CD4-positive, alpha-beta T cell treated with Interleukin-4 for 4 hours (primary cell): ENCODE measurements around the gene KMT2A.
"Not testable (repeated sequence)": the region's sequence is repeated elsewhere in the genome, so short reads cannot be mapped to it uniquely, and the experiment has no call there.

ENCODE experiments used
- DNase-seq: peaks from one replicate; pipeline ENCODE4 v3.0.0-alpha.2; 2020

Gene KMT2A

DNA sequence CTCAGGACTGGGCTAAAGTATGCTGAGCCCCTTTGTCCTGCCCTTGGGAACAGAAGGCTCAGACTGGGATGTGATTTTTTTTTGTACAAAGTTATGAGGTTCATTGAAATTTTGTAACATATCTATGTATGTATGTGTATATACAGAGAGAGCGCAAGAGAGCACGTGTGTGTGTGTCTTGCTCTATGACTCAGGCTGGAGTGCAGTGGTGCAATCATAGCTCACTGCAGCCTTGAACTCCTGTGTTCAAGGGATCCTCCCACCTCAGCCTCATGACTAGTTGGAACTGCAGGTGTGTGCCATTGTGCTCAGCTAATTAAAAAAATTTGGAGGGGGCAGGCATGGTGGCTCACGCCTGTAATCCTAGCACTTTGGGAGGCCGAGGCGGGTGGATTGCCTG is 100.4 kb downstream of the KMT2A start:
- DNase-seq = no peak

DNA sequence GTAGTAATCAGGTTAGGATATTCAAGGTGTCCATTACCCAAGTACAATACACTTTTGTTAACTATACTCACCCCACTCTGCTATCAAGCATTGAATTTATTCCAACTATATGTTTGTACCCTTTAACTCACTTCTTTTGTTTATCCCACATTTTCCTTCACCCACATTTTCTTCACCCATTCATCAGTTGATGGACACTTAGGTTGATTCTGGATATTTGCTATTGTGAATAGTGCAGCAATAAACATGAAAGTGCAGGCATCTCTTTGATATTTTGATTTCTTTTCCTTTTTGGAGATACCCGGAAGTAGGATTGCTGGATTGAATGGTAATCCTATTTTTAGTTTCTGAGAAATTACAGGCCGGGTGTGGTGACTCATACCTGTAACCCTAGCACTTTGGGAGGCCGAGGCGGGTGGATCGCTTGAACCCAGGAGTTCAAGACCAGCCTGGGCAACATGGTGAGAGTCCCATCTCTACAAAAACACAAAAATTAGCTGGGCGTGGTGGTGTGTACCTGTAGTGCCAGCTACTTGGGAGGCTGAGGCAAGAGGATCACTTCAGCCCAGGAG is 101.2 kb downstream of the KMT2A start:
- DNase-seq = no peak

DNA sequence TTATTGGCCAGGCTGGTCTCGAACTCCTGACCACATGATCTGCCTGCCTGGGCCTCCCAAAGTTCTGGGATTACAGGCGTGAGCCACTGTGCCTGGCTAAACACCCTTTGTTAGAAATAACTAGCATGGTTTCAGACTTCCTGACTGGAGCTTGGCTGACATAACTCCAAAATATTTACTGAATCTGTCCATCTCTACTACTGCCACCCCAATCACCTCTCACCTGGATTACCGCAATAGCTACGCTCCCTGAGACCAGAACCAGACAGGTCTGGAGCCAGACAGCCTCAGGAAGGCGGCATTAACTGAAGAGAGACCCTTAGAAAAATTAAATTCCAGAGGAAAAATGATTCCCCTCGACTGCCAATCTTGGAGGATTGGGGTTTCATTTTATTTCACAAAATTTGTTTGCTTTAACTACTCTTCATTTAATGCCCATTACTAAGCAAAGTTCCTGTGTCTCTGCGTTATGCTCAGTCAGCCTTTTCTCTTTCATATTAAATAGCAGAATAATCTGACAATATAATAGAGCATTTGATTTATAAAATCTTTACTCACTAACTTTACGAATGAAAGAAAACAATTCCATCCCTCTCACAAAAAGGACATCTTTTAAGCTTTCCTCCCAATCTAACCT is 107.8 kb downstream of the KMT2A start:
- DNase-seq = no peak

DNA sequence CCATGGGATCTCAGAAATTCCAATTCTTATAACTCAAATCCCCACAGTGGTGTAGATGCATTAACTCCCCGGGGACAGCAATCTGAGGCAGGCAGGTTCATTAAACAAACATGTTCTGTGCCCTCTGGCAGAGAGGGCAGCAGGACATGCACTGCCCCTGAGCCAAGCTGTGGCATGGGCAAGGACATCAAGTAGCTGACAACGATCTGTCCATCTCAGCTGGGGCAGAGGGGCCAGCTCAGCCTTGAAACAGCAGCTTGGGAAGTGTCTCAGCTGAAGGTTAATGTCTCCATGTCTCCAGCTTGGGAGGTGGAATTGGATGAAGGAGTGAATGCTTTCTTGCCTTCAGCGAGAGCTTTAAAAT is 108.3 kb downstream of the KMT2A start:
- DNase-seq = no peak

DNA sequence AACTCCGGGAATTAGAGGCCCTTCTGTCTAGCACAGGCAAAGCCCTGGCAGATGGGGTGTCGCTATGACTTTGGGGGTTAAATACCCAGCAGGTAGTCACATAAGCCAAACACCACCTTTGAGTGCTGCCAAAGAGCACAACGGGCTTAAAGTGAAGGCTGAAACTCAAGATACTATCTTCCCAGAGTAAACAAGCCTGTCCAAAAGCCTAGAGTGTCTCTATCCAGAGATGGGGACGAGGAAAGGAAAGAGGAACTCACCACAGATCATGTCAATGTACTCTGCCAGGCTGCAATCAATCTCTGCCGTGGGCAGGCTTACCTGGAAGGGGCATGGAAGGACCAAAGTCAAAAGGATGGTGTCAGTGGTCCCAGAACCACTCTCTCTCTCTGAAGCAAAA is 109.2 kb downstream of the KMT2A start:
- no peak for DNase-seq

DNA sequence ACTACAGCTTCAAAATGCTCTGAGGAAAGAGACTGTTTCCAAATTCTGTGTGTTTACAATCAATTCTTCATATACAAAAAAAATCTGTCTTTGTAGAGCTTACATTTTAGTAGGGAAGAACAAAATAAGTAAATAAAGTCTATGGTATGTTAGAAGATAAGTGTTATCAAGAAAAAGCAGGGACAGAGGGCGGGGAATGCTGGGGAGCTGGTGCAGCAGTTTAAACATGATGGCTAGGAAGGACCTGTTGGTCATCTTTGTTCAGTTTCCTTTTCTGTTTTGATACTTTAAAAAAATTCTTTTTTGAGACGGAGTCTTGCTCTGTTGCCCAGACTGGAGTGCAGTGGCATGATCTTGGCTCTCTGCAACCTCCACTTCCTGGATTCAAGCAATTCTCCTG is 110.8 kb downstream of the KMT2A start:
- DNase-seq = no peak

DNA sequence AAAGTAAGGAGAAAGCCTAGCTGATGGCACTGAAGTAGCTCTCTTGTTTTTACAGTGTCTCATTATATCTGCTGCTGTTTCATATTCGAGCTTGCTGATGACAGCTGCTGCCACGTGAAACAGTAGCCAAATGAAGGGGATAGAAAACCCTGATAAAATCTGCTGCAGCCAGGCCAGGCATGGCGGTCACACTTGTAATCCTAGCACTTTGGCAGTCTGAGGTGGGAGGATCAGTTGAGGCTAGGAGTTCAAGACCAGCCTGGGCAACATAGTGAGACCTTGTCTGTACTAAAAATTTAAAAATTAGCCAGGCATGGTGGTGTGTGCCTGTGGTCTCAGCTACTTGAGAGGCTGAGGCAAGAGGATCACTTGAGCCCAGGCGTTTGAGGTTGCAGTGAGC is 116.0 kb downstream of the KMT2A start:
- DNase-seq = no peak

DNA sequence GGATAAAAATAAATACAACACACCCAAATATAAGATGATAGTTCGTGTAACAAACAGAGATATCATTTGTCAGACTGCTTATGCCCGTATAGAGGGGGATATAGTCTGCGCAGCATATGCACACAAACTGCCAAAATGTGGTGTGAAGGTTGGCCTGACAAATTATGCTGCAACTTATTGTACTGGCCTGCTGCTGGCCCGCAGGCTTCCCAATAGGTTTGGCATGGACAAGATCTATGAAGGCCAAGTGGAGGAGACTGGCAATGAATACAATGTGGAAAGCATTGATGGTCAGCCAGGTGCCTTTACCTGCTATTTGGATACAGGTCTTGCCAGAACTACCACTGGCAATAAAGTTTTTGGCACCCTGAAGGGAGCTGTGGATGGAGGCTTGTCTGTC is 124.5 kb downstream of the KMT2A start:
- no peak for DNase-seq

GRCh38 chr11:118565051-118565450 is 128.8 kb downstream of the KMT2A start:
- no peak for DNase-seq

DNA sequence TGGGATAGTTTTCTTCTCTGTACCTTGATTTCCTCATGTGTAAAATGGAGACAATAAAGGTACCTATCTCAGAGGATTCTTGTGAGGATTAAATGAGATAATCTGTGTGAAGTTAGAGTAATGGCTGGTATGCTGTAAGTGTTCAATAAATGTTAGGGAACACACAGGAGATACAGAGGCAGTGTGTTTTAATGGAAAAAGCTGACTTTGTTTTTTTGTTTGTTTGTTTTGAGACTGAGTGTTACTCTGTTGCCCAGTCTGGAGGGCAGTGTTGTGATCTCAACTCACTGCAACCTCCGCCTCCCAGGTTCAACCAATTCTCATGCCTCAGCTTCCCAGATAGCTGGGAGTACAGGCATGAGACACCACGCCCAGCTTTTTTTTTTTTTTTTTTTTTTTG is 133.4 kb downstream of the KMT2A start:
- DNase-seq = no peak

DNA sequence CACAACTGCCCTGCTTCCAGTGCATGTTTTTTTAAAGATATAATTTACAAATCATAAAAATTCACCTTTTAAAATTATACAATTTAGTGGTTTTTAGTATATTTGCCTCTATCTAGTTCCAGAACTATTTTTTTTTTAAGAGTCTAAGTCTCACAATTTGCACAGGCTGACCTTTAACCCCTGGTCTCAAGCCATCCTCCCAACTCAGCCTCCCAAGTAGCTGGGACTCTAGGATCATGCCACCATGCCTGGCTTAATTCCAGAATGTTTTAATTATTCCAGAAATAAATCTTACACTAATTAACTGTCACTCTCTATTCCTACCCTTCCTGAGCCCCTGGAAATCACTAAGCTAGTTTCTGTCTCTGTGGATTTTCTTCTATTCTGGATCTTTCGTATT is 134.5 kb downstream of the KMT2A start:
- no peak for DNase-seq

- DNase-seq = not testable (repeated sequence)
These were observed 135.4 kb downstream of the KMT2A start for GRCh38 chr11:118571701-118572060.

- DNase-seq = peak; percentile 81
These were observed 136.0 kb downstream of the KMT2A start, which contains the start of gene ARCN1 for GRCh38 chr11:118572061-118572980. TSS of gene ARCN1 (plus strand) at chr11:118572409. CDS start at chr11:118572548, 139 bp downstream.

GRCh38 chr11:118572981-118573550 is 136.8 kb downstream of the KMT2A start:
- peak; percentile 55 for DNase-seq

- no peak for DNase-seq
These were observed 138.3 kb downstream of the KMT2A start for GRCh38 chr11:118574636-118575035.
